Measurements from ENCODE around the gene KCND1. TPM values are rescaled to one million over a fixed set of nuclear protein-coding genes. Genes with fewer than 3 reads are reported as not detected.
A peak's percentile ranks its signal among the peaks of the same experiment; 100 is the strongest.

The KCND1 gene
- total RNA-seq, 1 donor from 2014 or later, result 0.47 TPM

DNA sequence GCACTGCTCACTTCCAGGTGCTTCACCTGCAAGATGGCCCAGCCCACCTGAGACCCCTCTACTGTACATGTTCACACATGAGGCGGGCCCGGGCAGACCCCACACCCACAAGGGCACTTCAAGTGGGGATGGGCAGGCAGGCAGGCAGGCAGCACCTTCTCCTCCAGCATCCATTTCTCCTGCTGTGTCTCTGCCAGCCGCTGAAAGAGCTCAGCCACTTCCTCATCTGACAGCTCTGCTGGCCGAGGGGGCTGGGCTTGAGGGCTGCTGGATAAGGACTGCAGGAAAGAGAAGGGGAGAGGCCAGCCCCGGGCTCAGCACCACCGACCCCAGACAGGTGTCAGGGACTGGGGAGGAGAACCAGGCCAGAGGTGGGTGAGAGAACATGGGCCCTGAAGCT lies 4.4 kb upstream of the KCND1 start:
- no peak for ATAC-seq
- no peak for DNase-seq
- intact Hi-C loops (cut with micrococcal nuclease), result no loop called here

DNA sequence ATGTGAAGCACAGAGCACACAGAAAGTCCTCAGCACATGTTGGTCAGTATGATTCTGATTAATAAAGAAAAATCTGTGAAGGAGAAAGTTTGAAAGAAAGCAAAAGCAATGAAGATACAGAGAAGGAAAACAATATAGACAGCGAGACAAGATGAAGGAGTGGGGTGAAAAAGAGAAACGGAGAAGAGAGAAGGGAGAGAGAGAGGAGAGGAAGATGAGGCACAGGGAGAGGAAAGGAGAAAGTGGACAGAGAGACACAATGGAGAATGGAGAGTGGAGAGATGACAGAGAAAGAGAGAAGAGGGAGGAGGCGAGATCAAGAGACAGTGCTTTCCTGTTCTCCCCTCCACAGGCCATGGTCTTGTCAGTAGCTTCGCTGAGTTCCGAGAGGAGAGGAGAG lies 3.9 kb upstream of the KCND1 start:
- intact Hi-C loops (cut with micrococcal nuclease), result no loop called here
- DNase-seq, result no peak
- ATAC-seq, result no peak

DNA sequence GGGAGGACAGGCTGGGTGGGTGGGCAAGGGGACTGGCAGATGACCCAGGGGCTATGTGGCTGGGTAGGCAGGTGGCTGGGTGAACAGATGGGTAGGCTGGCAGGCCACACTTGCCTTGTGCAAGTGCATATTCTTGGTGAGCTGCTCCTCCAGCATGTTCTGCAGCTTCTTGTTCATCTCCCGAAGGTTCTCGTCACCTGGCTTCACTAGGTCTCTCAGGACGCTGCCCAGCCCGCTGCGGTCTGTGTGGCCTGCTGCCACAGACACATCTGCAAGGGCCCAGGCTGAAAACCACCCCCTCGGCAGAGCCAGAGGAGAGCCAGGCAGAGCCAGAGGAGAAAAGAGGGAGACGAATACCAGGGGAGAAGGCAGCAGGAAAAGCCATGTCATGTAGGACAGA lies 3.4 kb upstream of the KCND1 start:
- DNase-seq (no peak), ATAC-seq (no peak)
- intact Hi-C loops (cut with micrococcal nuclease), result no loop called here

DNA sequence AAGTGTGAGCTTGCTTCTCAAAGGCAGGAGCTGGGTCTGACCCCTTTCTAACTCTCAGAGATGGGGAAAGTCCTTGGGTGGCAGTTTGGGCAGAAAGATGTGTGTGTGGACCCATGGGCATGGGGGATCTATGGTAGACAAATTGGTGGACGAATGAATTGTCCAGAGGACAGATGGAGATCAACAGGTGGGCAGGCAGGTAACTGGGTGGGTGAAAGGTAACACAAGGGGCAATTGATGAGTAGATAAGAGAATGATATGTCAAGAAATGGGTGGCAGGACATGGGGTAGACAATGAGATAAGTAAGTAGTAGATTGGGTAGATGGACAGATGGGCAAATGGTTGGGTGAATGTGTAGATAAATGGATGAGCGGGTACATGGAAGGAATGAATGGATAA lies 2.9 kb upstream of the KCND1 start:
- ATAC-seq, result no peak
- intact Hi-C loops (cut with micrococcal nuclease), result no loop called here
- DNase-seq, result no peak

DNA sequence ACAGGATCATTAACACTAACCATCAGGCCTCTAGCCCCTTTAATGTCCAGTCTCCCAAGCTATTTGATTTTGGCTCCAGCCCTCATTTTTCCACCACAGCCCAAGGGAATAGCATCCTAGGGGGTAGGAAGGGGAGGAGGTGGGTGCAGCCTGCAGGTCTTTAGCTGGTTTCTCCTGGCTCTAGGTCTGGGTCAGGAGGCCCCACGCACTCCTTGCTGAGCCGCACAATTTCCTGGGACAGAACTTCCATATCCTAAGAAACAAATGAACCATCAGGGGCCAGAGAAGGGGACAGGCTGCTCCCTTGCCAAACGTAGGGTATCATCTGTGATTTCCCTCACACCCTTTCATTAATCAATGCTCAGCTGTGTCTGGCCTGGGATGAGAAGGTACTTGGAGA lies 2.4 kb upstream of the KCND1 start:
- intact Hi-C loops (cut with micrococcal nuclease), result no loop called here
- DNase-seq (no peak), ATAC-seq (no peak)

DNA sequence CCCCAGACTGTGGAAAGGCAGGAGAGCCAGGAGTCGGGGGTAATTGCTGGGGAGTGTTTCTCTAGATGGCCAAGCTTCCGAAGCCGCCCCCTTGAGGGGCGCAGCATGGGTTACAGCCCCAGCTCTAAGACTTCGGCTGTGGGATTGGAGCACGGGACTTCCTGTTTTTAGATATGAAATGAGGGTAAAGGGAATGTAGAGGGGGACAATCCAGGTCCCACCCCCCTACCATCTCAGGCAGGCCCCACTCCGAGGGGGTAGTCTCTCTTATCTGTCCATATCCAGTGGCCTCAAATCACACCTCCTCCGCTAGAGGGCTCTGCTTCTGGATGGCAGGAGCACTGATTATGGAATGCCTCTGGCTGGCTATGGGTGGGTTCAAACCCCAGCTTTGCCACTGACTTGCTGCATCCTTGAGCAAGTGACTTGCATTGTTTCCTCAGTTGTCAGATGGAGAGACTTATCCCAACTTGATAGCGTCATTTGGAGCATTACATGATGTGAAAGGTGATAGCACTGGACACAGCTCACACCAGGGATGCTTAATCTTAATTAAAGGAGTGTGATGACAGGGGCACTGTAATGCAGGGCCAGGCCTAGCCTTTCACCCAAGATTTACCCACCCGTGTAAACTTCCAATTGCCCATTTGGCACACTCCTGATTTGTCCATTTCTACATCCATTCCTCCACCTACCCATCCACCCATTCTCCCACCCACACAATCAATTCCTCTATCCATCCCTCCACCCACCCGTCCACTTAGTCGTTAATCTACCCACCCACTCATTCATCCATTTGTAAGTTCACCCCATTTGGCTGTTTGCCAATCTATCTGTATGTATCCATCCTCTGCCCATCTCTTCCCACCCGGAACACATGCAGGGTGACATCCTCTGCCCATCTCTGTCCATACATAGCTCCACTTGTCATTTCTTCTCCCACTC lies 848 bp upstream of the KCND1 start:
- ATAC-seq, result peak; percentile 75
- DNase-seq, result no peak
- intact Hi-C loops (cut with micrococcal nuclease), result no loop called here

DNA sequence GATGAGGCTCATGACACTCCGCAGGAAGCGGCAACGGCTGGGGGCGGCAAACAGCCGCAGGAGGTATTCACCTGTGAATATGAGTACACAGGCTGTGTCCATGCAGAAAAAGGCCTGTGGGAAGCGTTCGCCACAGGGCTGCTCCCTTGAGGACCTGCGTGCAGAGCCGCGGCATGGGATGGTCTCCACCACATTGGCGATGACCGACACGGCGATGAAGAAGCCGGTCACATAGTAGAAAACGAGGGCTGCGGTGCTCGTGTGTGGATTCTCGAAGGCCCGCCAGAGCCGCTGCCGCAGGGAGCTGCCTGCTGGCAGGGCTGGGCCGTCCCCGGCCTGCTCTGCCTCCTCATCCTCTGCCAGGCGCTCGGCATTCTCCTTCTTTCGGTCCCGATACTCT lies 2.2 kb downstream of the KCND1 start:
- DNase-seq, result no peak
- ATAC-seq, result no peak
- intact Hi-C loops (cut with micrococcal nuclease), result no loop called here

DNA sequence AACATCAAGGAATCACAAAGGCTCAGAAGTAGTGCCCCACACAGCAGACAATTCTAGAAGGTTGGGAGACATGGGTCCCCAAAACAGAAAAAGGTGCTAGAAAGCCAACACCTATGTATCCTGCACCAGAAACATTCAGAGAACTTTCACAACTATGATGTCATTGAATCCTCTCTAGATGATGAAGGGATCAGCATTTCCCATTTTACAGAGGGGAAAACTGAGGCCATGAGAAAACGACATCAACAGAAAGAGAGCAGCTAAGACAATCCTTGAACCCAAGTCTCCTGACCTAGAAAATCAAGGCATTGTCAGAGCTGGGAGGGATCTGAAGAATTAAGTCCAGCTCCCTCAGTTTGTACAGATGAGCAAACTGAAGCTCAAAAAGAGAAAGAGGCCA lies 3.3 kb downstream of the KCND1 start:
- ATAC-seq (no peak), DNase-seq (no peak)
- intact Hi-C loops (cut with micrococcal nuclease), result no loop called here

DNA sequence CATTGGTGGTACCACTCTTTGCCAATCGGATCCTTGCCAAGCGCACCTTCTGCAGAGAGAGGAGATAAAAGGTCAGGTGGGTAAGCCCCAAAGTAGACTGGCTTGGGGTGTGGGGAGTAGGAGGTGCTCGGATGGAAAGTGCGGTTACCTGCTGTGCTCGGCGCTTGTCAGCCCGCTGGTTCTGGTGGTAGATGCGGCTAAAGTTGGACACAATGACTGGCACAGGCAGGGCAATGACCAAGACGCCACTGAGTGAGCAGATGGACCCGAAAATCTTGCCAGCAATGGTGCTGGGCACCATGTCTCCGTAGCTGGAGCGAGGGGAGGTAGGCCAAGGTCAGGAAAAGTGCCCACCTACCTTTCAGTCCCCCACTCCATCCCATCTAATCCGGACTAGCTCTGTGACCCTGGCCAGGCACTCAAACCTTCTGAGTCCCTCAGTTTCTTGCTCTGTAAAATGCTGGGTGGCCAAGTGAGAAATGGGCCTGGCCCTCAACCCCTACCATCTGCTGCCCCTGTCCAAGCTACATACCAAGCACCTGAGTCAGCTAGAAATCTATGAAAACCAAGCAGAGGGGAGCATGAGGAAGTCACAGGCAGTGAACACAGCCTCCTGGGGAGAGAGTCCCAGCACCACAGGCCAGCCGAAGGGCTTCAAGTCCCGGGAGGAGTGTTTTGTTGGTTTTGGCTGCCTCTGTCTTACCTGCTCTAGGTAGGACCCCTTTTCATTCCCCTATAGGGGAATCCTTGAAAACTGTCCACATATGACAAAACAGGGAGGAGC lies 4.7 kb downstream of the KCND1 start:
- DNase-seq, result no peak
- ATAC-seq, result no peak
- intact Hi-C loops (cut with micrococcal nuclease), result no loop called here

DNA sequence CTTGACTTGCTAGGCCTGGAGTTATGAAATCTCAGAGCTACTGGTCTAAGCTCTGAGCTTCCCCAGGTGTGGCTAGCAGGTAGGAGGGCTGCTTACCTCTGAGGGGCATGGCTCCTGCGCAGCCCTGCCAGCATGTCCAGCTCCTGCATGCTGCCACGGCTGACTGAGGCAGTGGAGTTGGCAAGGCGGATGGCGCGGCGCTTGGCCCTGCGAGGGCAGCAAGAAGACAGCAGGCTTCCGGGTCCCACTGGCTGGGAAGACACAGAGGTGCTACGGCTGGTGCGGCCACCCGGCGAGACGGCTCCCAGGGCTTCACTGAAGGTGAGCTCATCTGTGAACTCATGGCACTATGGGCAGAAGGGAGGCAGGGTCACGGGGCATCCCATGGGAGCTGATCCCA lies 5.7 kb downstream of the KCND1 start:
- DNase-seq, result no peak
- ATAC-seq, result no peak
- intact Hi-C loops (cut with micrococcal nuclease), result no loop called here

DNA sequence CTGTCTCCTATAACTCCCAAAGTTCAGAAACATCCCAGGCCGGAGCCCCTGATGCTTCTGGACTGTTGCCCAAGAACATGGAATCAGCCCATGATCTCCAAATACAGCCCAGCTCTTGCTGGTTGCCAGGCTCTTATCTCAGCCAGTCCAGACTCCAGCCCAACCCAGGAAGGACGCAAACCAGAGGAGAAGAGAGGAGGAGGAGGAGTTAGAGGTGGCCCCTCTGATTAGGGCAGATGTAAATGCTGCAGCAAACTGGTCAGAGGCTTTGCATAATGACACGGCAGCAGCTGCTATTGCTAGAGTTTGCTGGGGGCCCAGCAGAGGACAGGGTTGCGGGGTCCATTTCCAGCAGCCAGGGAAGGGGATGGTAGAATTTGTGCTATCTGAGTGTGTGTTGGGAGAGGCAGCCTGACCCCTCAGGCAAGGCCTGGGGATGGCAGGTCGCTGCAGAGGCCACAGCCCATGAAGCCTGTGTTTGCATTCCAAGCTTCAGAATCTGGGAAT lies 10.0 kb downstream of the KCND1 start:
- intact Hi-C loops (cut with micrococcal nuclease), result no loop called here
- ATAC-seq (no peak), DNase-seq (no peak)

DNA sequence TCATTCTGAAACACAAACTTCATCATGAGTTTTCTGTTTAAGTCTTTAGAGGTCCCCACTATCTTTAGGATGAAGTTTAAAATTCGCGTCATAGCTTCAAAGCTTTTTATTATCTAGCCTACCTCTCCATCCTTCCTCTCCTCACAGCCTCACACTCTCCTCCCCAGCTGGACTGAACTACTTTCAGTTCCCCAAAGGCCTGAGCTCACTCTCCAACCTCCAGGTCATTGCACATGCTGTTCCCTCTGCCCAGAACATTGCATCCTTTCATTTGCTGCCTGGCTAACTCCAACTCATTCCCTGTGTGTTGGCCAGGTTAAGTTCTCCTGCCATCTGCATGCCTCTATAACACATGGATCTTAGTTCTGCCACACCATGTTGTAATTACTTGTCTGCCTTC lies 11.4 kb downstream of the KCND1 start:
- ATAC-seq, result no peak
- intact Hi-C loops (cut with micrococcal nuclease), result no loop called here
- no peak for DNase-seq

DNA sequence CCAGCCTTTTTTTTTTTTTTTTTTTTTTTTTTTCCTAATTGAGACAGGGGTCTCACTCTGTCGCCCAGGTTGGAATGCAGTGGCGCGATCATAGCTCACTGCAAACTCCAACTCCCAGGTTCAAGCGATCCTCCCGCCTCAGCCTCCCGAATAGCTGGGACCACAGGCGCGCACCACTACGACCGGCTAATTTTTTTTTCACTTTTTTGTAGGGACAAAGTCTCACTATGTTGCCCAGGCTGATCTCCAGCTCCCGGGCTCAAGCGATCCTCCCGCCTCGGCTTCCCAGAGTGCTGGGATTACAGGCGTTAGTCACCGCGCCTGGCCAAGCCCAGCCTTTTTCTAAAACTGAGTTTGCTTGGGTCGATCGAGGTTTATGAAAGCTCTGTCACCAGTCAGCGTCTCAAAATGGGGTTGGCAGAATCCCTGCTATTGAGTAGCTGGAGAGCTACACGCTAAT lies 13.0 kb downstream of the KCND1 start:
- DNase-seq (peak; percentile 51), ATAC-seq (peak; percentile 2)
- intact Hi-C loops (cut with micrococcal nuclease), result no loop called here

DNA sequence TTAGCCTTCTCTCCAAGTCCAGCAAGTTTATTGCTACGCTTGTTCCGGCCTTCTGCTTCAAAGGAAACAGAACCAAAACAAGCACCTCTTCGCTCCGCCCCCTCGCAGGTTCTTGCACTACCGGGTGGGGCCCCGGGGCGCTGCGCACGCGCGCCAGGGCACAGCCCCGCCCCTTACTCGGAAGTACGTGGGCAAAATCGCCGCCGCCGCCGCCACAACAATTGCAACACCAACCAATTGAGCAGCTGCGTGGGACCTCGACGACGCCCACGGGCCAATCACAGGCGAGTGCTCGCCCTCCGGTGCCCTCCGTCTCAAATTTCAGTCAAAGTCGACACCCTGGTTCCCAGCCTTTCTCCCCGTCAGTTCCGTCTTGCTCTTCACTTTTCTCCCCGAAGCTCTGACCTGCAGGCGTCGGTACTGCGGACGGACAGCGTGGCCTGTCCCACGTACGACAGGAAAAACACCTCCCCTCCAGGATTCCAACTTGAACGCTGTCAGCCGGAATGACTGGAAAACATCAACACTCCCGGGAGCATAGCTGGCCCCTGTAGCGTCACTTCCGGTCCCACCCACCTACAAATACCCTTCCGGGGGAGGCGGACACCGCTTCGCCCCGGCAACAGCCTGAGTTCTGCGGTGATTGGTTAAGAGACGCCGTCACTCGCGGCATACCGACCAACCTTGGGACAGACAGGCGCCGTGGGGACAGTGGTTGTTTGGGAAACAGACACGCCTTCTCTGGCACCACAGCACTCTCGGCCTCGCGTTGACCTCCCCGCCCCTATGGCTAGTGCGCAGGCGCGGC lies 13.6 kb downstream of the KCND1 start:
- ATAC-seq (peak; percentile 94), DNase-seq (peak; percentile 95)
- intact Hi-C loops (cut with micrococcal nuclease), result no loop called here

DNA sequence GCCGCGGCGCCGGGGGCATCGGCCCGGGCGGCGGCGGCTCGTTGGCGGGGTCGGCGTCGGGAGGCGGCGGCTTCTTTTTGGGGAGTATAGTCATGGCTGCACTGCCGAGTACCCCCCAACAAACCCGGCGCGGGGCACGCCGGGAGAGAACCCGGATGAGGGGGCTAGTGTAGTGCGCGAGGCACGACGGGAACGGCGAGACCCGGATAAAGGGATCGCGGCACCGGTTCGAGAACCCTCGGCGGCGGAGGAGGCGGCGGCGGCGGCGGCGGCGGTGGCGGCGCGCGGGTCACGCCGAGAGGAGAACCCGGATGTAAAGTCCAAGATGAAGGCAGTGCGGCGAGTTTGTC lies 14.2 kb downstream of the KCND1 start, which contains the start of gene OTUD5:
Gene OTUD5 (minus strand): TSS at position 131 of the 350 bp plus-strand sequence. CDS start 37 bp downstream, at position 94.
- DNase-seq, result peak; percentile 71
- peak; percentile 29 for ATAC-seq
- intact Hi-C loops (cut with micrococcal nuclease), result no loop called here

DNA sequence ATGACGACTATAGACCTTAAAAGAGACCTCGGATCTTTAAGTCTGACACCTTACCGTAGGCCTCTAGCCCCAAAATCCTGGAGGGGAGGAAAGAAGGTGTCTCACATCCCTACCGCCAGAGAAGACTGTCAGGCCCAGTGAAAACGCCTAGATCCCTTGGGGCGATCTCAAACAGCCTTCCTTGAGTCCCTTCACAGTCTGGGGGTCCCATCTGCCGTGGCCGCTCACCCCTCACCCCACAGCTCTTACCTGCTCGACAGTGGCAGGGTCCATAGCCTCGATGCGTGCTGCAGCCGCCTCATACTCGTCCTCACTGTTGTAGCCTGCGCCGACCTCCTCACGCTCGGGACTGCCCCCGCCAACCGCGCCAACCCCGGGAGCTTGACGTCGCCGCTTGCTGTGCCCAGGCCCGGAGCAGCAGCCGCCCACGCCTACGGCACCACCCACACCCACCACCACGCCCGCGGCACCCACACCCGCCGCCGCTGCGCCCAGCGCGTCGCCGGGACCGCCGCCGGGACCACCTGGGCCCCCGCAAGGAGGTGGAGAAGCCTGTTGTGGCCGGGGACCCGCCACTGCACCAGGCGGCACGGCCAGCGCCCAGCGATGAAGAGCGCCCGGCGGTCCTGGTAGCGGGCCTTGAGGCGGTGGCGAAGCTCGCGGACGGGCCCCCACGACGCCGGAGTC lies 14.8 kb downstream of the KCND1 start:
- intact Hi-C loops (cut with micrococcal nuclease), result no loop called here
- DNase-seq, result peak; percentile 35
- ATAC-seq, result no peak

DNA sequence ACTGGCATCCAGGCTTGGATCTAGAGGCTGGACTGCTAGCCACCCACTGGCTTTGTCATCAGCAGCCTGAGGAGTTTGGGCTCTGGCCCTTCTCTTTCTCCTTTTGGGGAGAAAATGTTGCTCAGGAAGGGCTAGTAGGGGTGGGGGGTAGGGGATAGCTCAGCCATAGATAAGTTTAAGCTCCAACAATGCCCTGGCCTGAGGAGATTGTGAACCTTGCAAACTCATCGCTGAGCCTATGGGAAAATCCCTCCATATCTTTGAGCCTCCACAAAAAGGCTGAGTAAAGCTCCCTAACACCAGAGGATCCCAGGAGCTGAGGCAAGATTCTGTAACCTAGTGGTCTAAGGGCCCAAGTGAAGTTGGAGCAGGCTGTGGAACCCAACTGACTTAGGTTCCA lies 23.1 kb downstream of the KCND1 start:
- intact Hi-C loops (cut with micrococcal nuclease), result no loop called here
- ATAC-seq (no peak), DNase-seq (no peak)

DNA sequence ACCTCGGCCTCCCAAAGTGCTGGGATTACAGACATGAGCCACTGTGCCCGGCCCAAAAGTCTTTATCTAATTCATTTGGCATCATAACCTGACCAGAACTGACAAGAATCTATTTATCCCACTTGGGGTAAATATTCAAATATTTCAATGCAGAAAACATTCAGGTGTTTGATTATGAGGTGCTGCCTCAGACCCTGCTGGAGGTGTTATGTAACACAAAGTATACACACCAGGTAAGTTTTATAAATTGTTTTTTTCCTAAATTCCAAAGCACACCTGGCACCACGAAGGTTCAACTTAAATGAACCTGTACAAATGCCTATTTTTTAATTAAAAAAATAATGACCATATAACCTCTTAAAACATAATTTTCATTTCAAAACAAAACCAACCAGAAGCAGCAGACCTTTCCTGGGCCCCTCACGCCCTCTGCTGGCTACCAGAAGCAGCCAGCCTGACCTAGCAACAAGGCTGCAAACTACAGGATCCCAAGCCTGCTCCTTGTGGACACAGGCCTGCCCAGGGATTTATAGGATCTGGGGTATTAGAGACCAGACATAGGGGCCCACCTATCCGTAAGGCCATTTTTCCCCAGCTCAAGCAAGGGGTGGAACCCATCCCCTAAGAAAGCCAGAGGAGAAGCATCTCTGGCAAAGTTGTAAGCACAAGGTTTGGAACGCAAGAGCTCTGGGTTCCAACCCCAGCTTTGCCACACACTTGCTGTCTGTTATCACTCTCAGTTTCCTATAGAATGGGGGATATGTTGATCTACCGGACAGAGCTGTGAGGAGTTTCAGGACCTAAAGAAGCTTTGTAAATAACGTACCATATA lies 25.9 kb downstream of the KCND1 start:
- DNase-seq, result peak; percentile 50

More for the DNA sequence above, 25.9 kb downstream of the KCND1 start:
- peak; percentile 64 for ATAC-seq
- intact Hi-C loops (cut with micrococcal nuclease), result no loop called here

All from left ventricle myocardium superior (tissue), 1 donor.